PFSK-1 (cell line): ENCODE measurements around the gene SPNS2.

Source experiments
- FOXP2 ChIP-seq: optimal IDR thresholded peaks from 2 replicates; pipeline ENCODE3; 2011; ENCODE audit warnings: borderline replicate concordance, control low read depth, inconsistent platforms; ENCODE audit not compliant: insufficient read depth; ENCODE audit errors: extremely low read length, extremely low read depth
- POLR2AphosphoS5 ChIP-seq: IDR thresholded peaks from 2 replicates; pipeline ENCODE4 v1.6.1; 2012; ENCODE audit warnings: low read depth, mild to moderate bottlenecking, control low read depth, low read length, moderate library complexity
- SIN3A ChIP-seq: IDR thresholded peaks from 2 replicates; pipeline ENCODE4 v1.6.1; 2012; ENCODE audit warnings: mild to moderate bottlenecking, low read length, moderate library complexity, borderline replicate concordance; ENCODE audit not compliant: insufficient read depth
- TAF1 ChIP-seq: IDR thresholded peaks from 2 replicates; pipeline ENCODE4 v1.6.1; 2012; ENCODE audit warnings: low read length, control low read depth, borderline replicate concordance; ENCODE audit not compliant: insufficient read depth
- TF ChIP-seq, protein P1 (sequence below), 2 experiments: IDR thresholded peaks; 2 replicates each; pipeline versions ENCODE4 v1.6.1 to v1.8.0; 2011 to 2012; ENCODE audit warnings: low read depth in 2 of 2, low read length in 2 of 2, control low read depth in 1 of 2, inconsistent platforms in 1 of 2, mild to moderate bottlenecking in 1 of 2, moderate library complexity in 1 of 2; ENCODE audit not compliant: insufficient read depth in 1 of 2

Gene SPNS2

DNA sequence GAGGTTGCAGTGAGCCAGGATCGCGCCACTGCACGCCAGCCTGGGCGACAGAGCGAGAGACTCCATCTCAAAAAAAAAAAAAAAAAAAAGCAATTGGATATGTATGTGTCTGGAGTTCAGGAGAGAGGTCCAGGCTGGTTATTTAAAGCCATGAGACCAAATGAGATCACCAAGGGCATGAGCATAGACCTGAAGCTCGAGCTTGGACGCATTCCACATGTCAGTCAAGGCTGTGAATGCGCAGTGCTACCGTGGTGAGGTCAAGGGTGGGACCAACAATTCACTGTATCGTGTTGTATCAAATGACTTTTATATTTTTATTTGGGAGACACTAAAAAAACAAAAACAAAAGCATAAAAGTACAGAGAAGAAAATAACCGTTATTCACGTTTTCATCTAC, 29.1 kb upstream of the SPNS2 start:
- no peak for TF ChIP-seq TAF1
- no peak for TF ChIP-seq POLR2AphosphoS5
- TF ChIP-seq SIN3A: no peak
- TF ChIP-seq, protein P1, sequence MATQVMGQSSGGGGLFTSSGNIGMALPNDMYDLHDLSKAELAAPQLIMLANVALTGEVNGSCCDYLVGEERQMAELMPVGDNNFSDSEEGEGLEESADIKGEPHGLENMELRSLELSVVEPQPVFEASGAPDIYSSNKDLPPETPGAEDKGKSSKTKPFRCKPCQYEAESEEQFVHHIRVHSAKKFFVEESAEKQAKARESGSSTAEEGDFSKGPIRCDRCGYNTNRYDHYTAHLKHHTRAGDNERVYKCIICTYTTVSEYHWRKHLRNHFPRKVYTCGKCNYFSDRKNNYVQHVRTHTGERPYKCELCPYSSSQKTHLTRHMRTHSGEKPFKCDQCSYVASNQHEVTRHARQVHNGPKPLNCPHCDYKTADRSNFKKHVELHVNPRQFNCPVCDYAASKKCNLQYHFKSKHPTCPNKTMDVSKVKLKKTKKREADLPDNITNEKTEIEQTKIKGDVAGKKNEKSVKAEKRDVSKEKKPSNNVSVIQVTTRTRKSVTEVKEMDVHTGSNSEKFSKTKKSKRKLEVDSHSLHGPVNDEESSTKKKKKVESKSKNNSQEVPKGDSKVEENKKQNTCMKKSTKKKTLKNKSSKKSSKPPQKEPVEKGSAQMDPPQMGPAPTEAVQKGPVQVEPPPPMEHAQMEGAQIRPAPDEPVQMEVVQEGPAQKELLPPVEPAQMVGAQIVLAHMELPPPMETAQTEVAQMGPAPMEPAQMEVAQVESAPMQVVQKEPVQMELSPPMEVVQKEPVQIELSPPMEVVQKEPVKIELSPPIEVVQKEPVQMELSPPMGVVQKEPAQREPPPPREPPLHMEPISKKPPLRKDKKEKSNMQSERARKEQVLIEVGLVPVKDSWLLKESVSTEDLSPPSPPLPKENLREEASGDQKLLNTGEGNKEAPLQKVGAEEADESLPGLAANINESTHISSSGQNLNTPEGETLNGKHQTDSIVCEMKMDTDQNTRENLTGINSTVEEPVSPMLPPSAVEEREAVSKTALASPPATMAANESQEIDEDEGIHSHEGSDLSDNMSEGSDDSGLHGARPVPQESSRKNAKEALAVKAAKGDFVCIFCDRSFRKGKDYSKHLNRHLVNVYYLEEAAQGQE (IDR thresholded peaks at IDR 0.05; ENCODE audit: insufficient read depth in 1 of 2, low read depth in 2 of 2, low read length in 2 of 2): no peak
- no peak for TF ChIP-seq FOXP2

DNA sequence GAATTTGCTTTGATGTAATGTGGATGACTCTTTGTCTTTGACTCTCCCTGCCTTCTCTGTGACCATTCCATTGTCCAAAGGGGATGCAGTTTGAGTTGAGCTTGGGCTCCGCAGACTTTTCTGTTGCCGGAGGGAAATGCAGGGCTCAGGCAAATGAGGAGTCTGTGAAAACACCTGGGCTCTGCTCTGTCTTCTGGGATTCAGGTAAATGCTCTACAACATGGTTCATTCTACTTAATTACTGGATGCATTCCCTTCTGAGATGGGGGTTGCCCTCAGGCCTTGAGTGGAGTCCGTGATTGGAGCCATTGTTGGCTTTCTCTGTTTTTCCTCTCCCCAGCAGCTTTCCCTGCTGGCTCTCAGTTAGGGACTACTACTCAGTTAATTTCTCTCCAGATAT, 26.4 kb upstream of the SPNS2 start:
- TF ChIP-seq TAF1 (no peak), POLR2AphosphoS5 (no peak), SIN3A (no peak), FOXP2 (no peak)
- TF ChIP-seq, protein P1 (IDR thresholded peaks at IDR 0.05; ENCODE audit: insufficient read depth in 1 of 2, low read depth in 2 of 2, low read length in 2 of 2): no peak

DNA sequence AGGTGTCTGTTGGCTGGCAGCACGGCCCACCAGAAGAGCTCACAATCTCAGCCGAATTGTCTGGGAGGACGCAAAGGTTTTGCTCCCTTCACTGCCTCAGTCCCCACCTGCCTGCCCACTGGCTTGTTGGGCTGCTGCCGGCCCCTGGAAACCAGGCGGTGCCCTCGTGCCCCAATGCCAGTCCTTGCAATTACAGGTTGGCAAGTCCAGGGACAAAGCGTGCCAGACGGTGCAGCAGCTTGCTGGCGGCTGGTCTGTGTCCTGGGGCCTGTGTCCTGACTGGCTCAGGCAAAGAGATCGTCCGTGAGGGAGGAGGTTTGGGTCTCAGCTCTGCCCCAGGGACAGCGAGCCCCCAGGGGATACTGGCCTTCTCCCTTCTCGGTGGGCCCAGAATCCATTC, 24.6 kb upstream of the SPNS2 start:
- TF ChIP-seq, protein P1 (IDR thresholded peaks at IDR 0.05; ENCODE audit: insufficient read depth in 1 of 2, low read depth in 2 of 2, low read length in 2 of 2): no peak
- no peak for TF ChIP-seq POLR2AphosphoS5
- TF ChIP-seq FOXP2: no peak
- no peak for TF ChIP-seq SIN3A
- TF ChIP-seq TAF1: no peak

DNA sequence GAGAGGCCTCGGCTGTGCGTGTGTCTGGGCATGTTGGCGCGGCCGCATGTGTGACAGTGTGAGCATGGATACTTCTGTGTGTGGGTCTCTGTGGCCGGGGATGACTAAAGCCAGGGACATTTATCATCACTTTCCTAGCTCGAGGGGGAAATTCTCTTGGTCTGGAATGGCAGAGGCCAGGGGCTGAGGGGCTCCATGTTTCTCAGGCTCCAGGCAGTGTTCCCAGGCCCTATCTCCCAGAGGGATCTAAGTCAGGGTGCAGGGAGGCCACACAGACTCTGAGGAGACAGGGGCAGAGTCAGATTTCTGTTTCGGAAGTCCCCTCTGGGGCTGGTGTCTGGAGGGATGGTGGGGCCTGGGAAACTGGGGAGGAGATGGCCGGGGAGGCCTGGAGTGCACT, 23.7 kb upstream of the SPNS2 start:
- TF ChIP-seq, protein P1 (IDR thresholded peaks at IDR 0.05; ENCODE audit: insufficient read depth in 1 of 2, low read depth in 2 of 2, low read length in 2 of 2): no peak

DNA sequence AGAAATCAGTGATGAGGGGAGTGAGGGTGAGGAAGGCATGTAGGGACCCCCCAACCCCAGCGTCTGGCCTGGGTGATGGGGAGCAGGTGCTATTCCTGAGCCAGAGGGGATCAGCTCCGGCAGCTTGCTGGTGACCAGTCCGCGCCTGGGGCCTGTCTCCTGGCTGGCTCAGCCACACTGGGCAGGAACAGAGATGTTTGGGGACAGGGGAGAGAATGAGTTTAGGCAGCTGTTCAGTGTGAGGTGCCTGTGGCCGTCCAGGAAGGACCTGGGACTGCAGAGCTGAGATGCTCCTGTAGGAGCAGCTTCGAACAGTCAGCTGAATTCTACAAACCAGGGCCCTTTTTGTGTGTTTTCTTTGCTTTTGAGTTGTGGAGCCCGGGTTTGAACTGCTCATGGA, 23.2 kb upstream of the SPNS2 start:
- TF ChIP-seq POLR2AphosphoS5 (no peak), SIN3A (no peak), TAF1 (no peak), FOXP2 (no peak)
- TF ChIP-seq, protein P1 (IDR thresholded peaks at IDR 0.05; ENCODE audit: insufficient read depth in 1 of 2, low read depth in 2 of 2, low read length in 2 of 2): no peak
